ENCODE measurements around the gene AADAT. TPM values are rescaled to one million over a fixed set of nuclear protein-coding genes. Genes with fewer than 3 reads are reported as not detected.

AADAT gene
- total RNA-seq, 1 donor: 2.2 TPM

DNA sequence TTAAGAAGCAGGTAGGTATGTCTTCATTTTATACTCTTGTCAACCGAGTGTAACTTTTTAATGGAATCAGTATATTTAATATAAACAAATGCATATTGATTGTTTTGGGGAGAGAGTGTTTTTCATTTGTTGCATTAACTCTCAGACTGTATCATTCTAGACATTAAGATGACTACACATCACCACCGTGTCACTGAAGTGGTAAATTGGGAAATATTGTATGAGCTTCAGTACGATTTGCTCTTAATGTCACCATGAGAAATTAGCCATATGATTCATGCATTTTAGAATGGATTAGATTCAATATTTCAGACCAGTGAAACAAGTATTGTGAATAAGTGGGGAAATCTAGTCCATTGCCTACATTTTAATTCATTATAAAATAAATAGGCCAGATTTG is 53.9 kb downstream of the AADAT start:
- DNase-seq (ENCODE audit: low read depth in 2 of 3, low spot score in 2 of 3): no peak

DNA sequence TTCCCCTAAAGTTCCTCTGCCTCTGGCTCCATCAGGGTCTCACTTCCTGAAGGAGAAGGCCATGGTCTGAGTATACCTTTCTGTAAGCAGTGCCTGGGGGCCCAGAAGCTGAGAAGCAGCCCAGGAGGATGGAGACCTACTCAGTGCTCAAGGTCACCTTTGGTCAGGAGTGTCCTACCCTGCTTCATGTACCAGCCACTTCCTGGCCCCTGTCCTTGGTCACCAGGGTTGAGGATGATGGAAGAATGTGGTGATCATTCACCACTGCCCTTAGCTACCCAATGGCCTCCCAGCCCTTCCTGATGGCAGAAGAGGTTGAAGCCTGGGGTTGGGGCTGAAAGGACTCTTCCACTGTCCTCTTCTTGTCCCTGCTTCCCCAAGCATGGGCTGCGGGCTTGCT is 54.5 kb downstream of the AADAT start:
- DNase-seq (ENCODE audit: low read depth in 2 of 3, low spot score in 2 of 3): no peak

DNA sequence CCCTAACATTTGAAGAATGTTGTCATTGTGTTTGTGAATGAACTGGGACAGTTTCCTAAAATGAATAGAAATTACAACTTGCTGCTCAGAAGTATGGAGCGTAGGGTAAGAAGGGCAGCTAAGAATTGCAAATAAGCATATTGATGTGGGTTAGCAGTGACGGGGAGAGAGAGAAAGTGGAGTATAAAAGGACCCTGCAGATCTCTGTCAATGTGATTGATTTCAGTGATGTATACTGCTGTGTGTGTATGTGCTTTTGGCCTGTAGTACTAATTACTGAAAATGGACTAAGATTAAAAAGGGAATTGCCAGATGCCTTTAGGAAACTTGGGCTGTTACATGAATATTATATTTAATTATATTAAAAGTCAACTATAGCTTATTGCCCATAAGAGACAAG is 55.8 kb downstream of the AADAT start:
- DNase-seq (ENCODE audit: low read depth in 2 of 3, low spot score in 2 of 3): no peak

DNA sequence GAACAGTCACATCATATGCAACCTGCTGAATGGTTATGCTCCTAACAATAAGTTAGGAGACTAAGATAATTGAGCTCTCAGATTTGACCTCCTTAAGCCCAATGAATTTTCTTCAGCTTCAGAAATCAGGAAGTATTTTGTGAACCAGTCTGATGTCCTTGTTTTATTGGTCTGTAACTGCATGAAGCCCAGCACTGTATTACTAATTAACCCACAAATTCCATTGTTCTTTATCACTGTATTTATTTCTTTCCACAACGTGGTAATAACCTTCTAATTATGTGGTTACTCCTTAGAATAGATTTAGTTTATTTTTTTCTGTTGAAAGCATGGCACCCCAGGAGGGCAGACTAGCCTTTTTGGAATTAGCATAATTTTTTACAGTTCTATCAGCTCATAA is 59.6 kb downstream of the AADAT start:
- no peak for DNase-seq (ENCODE audit: low read depth in 2 of 3, low spot score in 2 of 3)

DNA sequence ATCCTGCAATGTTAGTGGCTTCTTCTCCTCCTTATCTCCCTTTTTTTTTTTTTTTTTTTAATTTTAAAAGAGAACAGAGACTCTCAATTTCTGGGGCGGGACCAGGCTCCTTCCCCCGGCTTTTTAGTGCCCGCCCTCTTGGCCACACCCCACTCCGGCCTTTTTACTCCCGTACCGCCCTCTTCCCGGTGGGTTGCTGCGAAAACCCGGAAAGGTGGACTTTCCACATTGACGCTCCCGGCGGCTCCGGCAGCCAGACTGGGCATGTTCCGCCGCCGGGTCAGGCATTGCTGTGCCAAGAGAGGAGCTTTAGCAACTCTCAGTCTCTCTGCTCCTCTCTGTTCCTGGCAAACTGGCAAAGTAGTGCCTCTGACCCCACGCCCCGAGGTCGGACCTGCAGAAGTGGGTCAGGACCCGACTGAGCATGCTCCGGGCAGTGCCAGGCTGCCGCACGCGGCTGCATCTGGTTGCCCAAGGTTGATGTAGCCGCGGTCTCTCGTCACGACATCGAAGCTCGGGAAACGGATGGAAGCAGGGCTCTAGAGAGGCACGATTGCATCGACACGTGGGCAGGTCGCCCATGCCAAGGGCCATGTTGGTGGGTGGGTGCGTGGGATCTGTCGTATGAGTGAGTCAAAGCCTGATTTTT is 62.5 kb downstream of the AADAT start:
- DNase-seq (ENCODE audit: low read depth in 2 of 3, low spot score in 2 of 3): peak; percentile 66 to 96 (median 95)

DNA sequence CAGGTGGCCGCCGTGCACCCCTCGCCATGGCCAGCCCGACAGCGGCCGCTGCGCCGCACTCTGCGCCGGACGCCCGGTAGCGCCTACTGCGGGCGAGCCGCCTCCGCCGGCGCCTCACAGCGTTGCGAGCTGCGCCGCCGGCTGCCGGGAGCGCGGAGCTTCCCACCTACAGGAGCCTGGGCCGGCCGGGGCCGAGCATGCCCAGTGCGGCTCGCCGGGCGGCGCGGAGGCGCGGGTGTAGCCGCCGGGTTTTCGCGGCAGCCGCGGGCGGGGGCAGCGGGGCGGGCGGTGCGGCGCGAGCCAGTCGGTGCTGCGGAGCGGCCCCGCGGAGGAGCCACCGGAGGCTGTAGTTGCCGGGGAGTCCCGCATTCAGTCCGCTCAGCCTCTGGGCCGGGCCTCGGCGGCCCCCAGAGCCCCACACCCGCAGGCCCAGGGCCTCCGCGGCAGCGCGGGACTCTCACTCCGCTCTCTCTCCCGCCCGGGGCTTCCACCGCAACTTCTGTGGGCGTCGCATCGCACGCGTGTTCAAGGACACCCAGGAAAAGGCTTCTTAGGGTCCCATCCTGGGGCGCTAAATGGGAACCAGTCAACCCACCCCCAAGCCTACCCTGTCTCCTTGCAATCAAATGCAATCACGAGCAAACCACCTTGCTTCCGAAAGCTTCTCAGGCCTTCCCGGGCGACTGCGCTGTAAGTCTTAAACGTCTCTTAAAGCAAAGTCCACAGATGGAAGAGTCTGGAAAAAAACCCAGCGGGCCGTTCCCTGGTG is 63.3 kb downstream of the AADAT start, which contains the start of gene MFAP3L:
Gene MFAP3L, minus strand, starts transcription at position 143 of the 769 bp plus-strand sequence. CDS start 20,518 bp downstream, outside the sequence.
- DNase-seq (ENCODE audit: low read depth in 2 of 3, low spot score in 2 of 3): peak; percentile 60 to 86 (median 86)

DNA sequence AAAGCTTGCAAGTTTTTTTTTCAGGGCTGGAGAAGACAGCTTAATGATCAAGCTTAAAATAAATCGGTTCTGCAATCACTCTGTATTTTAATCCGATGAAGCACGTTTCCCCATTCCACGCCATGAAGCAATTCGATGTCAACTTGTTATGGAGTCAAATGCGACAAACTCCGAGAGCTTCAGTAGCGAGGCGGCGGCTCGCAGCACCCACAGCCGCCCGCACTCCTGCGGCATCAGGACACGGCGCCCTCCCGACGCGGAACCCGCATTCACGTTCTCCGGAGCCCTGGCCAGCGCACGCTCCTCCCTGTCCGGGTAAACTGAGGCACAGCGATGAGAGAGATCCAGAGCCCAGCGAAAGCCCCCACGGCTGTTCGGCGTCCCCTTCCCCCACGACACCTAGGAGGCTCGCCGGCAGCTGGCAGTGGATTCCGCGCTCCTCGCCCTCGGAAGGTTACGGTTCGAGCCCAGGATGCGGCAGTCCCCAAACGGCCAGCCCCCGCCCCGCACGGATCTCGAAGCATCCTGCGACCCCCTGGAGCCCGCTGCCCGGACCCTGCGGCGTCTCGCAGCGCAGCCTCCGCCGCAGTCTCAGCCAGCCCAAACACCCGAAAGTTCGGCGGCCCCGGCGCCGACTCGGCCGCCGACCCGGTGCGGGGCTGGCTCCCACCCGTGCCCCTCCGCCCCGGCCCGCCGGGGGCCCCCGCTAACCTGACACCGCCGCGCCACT is 64.1 kb downstream of the AADAT start:
- DNase-seq (ENCODE audit: low read depth in 2 of 3, low spot score in 2 of 3): peak in 2 of 3 donors; percentile 5 to 28

DNA sequence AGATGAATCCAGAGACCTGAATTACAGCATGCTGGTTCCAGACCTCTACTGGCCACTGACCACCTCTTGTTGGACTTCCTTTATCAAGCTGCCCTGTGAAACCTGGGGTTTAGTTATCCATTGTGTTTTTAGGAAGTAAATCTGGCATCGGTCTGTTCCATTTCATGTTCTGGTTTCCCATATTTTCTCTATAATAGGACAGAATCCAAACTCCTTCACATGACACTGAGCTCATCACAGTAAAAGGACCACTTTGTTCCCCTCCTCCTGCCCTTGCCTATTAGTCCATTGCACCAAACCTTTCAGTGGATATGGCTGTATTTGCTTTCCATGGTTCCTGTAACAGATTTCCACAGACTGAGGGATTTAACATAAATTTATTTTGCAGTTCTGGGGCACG is 67.5 kb downstream of the AADAT start:
- no peak for DNase-seq (ENCODE audit: low read depth in 2 of 3, low spot score in 2 of 3)

GRCh38 chr4:170017252-170017651 is 72.5 kb downstream of the AADAT start:
- no peak for DNase-seq (ENCODE audit: low read depth in 2 of 3, low spot score in 2 of 3)

- no peak for DNase-seq (ENCODE audit: low read depth in 2 of 3, low spot score in 2 of 3)
Observed at GRCh38 chr4:170015285-170015684, 74.5 kb downstream of the AADAT start.

DNA sequence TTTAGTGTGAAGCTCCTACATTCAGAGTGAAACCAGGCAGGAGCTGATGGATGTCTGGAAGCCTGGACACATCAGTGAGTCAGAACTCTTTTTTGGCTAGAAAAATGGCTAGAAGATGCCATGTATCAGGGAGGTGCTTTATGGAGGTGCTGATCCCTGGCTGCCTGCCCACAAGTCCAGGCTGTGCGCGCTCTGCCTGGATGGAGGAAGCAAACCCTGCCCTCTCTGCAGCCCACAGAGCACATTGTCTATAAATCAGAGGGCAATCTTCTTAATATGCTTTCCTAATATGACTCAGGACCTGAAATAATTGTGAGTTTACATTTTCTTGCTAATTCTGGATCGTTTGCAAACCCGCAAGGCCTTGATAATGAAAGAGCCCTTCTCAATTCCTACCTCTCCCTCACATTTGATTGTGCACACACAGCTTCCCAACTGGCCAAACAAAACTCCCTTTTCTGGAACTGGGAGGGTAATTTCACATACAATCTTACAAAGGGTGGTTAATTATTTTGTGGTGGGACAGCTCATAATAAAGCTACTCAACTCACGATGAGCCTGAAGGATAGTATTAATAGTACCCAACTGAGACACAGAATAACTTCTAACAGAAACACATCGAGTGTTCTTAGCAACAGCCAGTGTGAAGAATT is 75.3 kb downstream of the AADAT start:
- peak in 1 of 3 donors; percentile 30 for DNase-seq (ENCODE audit: low read depth in 2 of 3, low spot score in 2 of 3)

DNA sequence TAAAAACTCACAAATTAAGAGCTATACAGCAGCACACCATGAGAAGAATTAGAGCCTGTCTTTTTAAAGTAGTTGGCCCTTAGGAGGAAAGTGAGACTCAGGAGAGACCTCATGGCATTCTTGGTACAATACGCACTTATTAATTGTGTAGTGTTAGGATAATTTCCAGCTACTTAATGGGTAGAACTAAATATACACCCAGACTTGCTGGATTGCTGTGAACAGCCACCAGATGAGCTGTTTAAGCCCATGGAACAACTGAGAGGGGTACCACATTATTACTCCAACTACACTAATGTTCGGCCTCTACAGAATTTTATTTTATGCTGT is 77.2 kb downstream of the AADAT start:
- no peak for DNase-seq (ENCODE audit: low read depth in 2 of 3, low spot score in 2 of 3)

GRCh38 chr4:170011921-170012628 is 77.7 kb downstream of the AADAT start:
- DNase-seq (ENCODE audit: low read depth in 2 of 3, low spot score in 2 of 3): peak in 2 of 3 donors; percentile 27 to 72

Small RNA genes lying within 50 kb of the gene (small RNA-seq; reads per million reads assigned to genes)
- gene APOBEC3AP1: not detected

Other genes starting within 250 kb of the AADAT start
- gene MFAP3L, start 63.6 kb downstream of the AADAT start, total RNA-seq: 3.2 TPM